GM12874 (cell line): ENCODE data around the gene RIC3.

Experiments used
- TF ChIP-seq, protein P1 (sequence below): IDR thresholded peaks from 2 replicates; pipeline ENCODE4 v1.5.1; 2011; ENCODE audit warnings: low read depth, mild to moderate bottlenecking, control low read depth, low read length, moderate library complexity; ENCODE audit not compliant: insufficient read depth

RIC3 gene

DNA sequence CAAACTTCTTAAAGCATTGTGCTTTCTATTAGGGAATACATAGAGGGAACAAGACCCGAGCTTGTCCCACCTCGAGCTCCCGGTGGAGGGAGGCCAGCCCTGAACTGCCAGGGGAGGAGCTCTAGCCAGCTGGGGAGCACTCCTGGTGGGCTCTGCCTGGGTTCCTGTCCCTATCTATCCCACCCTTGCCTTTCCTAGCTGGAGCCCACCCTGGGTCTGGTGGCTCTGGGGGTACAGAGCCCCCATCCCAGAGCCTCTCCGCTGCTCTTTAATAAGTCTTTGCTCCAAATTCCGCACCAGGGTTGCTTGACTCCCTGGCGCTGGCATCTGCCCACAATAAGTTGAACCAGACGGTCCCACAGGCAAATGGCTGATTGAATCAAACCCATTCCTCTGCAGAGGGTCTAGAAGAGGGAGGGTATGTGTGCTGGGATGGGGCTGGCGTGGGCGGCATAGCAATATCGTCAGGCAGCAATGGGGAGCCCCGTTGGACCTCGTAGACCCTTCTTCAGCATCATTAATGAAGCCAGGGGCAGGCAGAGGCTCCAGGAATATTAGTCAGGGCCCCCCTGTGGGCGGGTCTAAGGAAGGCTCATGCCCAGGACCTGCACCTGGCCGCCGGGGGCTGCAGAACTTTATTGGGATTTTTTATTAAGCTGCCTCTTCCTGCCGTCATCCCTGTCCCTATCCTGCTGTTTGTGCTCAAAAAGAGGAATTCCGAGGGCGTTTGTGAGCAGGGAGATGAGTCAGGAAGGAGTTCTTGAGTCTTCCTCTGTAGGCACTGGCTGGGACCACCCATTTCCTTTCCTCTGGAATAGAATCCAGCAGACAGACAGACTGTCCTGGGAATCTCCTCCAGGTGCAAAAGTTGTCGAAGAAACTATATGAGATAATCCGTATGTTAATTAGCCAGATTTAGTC is 38.5 kb upstream of the RIC3 start:
- TF ChIP-seq, protein P1, sequence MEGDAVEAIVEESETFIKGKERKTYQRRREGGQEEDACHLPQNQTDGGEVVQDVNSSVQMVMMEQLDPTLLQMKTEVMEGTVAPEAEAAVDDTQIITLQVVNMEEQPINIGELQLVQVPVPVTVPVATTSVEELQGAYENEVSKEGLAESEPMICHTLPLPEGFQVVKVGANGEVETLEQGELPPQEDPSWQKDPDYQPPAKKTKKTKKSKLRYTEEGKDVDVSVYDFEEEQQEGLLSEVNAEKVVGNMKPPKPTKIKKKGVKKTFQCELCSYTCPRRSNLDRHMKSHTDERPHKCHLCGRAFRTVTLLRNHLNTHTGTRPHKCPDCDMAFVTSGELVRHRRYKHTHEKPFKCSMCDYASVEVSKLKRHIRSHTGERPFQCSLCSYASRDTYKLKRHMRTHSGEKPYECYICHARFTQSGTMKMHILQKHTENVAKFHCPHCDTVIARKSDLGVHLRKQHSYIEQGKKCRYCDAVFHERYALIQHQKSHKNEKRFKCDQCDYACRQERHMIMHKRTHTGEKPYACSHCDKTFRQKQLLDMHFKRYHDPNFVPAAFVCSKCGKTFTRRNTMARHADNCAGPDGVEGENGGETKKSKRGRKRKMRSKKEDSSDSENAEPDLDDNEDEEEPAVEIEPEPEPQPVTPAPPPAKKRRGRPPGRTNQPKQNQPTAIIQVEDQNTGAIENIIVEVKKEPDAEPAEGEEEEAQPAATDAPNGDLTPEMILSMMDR: no peak

DNA sequence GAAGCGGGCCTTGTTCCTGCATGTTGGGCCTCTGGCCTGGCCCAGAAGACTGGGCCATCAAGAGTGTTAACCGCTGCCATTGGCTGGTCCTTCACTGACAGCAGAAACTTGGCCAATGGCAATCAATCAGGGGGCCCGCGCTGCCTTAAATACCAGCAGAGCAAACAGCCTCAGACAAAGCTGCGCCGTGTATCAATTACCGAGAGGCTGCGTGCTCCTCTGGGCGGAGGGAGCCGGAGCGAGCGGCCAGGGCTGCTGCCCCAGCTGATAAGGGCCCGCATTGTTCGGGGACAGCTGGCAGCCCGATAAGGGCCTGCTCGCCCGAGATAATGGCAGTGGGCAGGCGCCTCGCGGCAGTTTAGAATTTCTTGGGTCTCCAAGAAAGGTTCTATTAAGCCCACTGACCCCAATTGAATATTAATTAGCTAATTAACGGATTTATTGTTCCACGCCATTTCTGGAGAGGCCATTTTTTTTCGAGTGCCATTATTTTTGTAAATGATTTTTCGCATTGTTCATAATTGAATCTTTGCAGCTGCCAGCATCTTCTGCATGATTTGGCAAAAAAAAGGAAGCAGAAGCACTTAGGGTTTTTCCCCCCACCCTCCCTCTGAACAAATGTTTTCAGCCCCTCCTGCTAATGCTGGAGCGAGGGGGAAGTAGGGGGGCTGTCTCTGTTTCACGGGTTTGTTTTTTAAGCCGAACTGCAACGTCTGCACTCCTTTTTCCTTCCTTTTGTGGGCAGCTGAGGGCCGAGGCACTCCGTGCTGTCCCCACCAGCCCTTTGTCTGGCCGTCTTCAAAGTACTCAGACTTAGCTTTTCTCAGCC is 37.6 kb upstream of the RIC3 start:
- TF ChIP-seq, protein P1: no peak

DNA sequence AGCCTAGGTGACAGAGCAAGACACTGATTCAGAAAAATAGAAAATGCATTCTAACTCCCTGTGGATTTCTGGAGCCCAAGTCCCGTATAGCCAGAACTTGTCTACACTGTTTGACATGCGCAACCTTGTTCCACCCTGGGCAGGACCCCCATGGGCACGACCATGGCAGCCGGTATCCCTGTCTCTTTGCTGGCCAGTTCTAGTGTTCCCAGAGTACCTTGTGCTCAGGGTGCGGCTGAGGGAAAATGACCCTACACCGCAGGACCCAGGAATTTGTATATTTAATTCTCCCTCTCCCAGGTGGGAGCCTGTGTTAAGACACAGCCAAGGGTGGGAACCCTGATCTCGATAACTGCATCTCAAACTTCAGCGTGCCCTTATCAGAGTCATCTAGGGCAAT is 36.7 kb upstream of the RIC3 start:
- TF ChIP-seq, protein P1: no peak

DNA sequence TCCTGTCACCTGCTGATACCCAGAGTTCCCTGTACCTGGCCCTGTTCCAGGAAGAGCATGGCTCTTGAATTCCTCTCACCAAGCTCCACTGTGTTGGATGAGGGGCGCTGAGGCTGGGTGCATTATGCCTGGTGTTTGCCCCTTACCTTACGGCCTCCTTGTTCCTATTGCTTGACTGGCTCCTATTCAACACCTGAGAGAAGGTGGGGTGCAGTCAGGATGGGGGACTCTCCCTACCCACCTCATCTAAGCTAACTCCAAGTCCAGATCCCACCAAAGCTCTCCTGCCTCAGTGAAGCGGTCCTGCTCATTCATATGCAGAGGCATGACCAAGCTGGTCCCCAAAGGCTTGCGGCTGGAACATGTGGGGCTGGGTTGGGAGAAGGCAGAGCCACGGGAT is 35.8 kb upstream of the RIC3 start:
- TF ChIP-seq, protein P1: no peak

DNA sequence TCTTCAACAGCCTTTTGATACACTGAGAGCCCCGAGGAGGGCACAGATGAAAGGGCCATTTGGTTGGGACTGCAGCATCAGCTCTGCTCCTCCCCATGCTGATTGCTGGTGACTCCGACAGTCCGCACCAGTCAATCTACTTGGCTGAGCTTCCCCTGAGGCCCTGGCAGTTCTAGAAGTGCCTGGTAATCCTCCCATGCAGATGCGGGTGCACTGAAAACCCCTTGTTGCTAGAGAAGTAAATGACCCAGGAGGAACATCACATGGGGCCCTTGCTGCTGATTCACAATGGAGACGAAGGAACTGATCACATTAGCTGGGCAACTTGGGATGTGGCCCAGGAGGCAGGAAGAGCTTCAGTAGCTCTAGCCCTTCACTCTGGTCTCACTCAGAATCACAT is 35.2 kb upstream of the RIC3 start:
- TF ChIP-seq, protein P1: no peak

DNA sequence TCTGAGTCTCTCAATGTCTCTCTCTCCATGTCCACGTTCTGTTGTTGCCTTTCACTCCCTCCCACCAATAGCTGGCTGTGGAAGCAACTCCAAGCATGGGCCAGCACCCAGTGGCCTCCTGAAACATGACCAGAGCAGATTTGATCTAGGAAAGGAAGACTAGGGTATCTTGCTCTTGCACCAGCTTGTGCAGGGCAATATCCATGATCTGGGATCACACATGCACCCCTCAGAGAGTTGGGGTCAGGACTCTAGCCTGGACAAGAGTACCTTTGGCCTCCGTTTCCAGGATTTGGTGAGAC is 34.5 kb upstream of the RIC3 start:
- TF ChIP-seq, protein P1: no peak
